HepG2 (cell line): ENCODE measurements around the gene TCFL5. TPM values are rescaled to one million over a fixed set of nuclear protein-coding genes. Genes with fewer than 3 reads are reported as not detected.
A peak's percentile ranks its signal among the peaks of the same experiment; 100 is the strongest.

ENCODE experiments used
- ARNT ChIP-seq: fragments of 450-650 bp; IDR thresholded peaks from 2 replicates; pipeline ENCODE4 v1.6.1; 2017
- DNMT1 ChIP-seq: sonication (generic); formaldehyde crosslinking; IDR thresholded peaks from 2 replicates; pipeline ENCODE4 v1.5.1; 2020; ENCODE audit warnings: mild to moderate bottlenecking, missing genetic modification reagents
- KLF13 ChIP-seq: sonication (generic); formaldehyde crosslinking; IDR thresholded peaks from 2 replicates; pipeline ENCODE4 v1.4.0; 2020; ENCODE audit warnings: mild to moderate bottlenecking, missing genetic modification reagents
- MAZ ChIP-seq, 2 experiments: sonication (generic) in 1 of 2; formaldehyde crosslinking in 1 of 2; IDR thresholded peaks; 2 replicates each; pipeline versions ENCODE4 v1.5.0 to v1.6.1; 2012 to 2020; ENCODE audit warnings: low read depth in 2 of 2, mild to moderate bottlenecking in 2 of 2, borderline replicate concordance in 1 of 2, improper control_type of control experiment in 1 of 2, low read length in 1 of 2, missing genetic modification reagents in 1 of 2, moderate library complexity in 1 of 2
- NR2F6 ChIP-seq, 2 experiments: IDR thresholded peaks; 2 replicates each; pipeline ENCODE4 v1.6.1; 2016; ENCODE audit warnings: antibody characterized with exemption in 1 of 2, mild to moderate bottlenecking in 1 of 2
- RARA ChIP-seq: IDR thresholded peaks from 2 replicates; pipeline ENCODE4 v1.6.1; 2016; ENCODE audit warnings: missing genetic modification reagents, missing compliant biosample characterization
- RFXAP ChIP-seq: sonication (generic); formaldehyde crosslinking; IDR thresholded peaks from 2 replicates; pipeline ENCODE4 v1.4.0; 2020; ENCODE audit warnings: missing genetic modification reagents, borderline replicate concordance
- SMAD1 ChIP-seq: sonication (generic); formaldehyde crosslinking; IDR thresholded peaks from 2 replicates; pipeline ENCODE4 v1.4.0; 2020; ENCODE audit warnings: missing genetic modification reagents, low read depth, mild to moderate bottlenecking, borderline replicate concordance
- TCF7L2 ChIP-seq: IDR thresholded peaks from 2 replicates; pipeline ENCODE4 v1.6.1; 2011; ENCODE audit warnings: mild to moderate bottlenecking, low read depth, low read length, moderate library complexity
- ZBTB7A ChIP-seq: sonication (generic); formaldehyde crosslinking; IDR thresholded peaks from 2 replicates; pipeline ENCODE4 v1.8.0; 2022; ENCODE audit warnings: mild to moderate bottlenecking, missing genetic modification reagents
- ZFP82 ChIP-seq: sonication (generic); formaldehyde crosslinking; IDR thresholded peaks from 2 replicates; pipeline ENCODE4 v1.5.1; 2020; ENCODE audit warnings: mild to moderate bottlenecking, missing genetic modification reagents, borderline replicate concordance
- ZNF10 ChIP-seq: sonication (generic); formaldehyde crosslinking; IDR thresholded peaks from 2 replicates; pipeline ENCODE4 v1.4.0; 2020; ENCODE audit warnings: mild to moderate bottlenecking, low read depth, missing genetic modification reagents, borderline replicate concordance
- ZNF333 ChIP-seq: sonication (generic); formaldehyde crosslinking; IDR thresholded peaks from 2 replicates; pipeline ENCODE4 v1.4.0; 2020; ENCODE audit warnings: mild to moderate bottlenecking, missing genetic modification reagents, borderline replicate concordance
- ZNF441 ChIP-seq: sonication (generic); formaldehyde crosslinking; IDR thresholded peaks from 2 replicates; pipeline ENCODE4 v1.7.0; 2021; ENCODE audit warnings: missing genetic modification reagents, borderline replicate concordance
- ZNF703 ChIP-seq: sonication (generic); formaldehyde crosslinking; IDR thresholded peaks from 2 replicates; pipeline ENCODE4 v1.5.1; 2020; ENCODE audit warnings: missing genetic modification reagents, mild to moderate bottlenecking, moderate library complexity, borderline replicate concordance
- polyA plus RNA-seq, 8 experiments: library from polyadenylated mRNA; depleted of rRNA in 3 of 8; stranded (reverse) in 7 of 8; unstranded in 1 of 8; fragments of >200 nt; fragmentation: Illumina TruSeq in 4 of 8; extraction: Trizol in 4 of 8; gene quantifications; 2 replicates each; pipeline versions ENCODE4 v1.2.1 to v1.2.3, GENCODE V29; 2011 to 2016; ENCODE audit warnings: low read depth in 4 of 8, missing spikeins in 1 of 8, mixed read lengths in 1 of 8; ENCODE audit not compliant: insufficient read depth in 1 of 8
- total RNA-seq, 5 experiments: library from RNA; depleted of rRNA; stranded (reverse); fragments of >200 nt; fragmentation: Illumina TruSeq; extraction: Trizol; gene quantifications; 2 replicates each; pipeline ENCODE4 v1.2.3, GENCODE V29; 2016; ENCODE audit warnings: low read depth in 1 of 5
- TF ChIP-seq, protein P1 (sequence below): sonication (generic); formaldehyde crosslinking; IDR thresholded peaks from 2 replicates; pipeline ENCODE4 v1.5.1; 2020; ENCODE audit warnings: mild to moderate bottlenecking, missing genetic modification reagents, borderline replicate concordance
- TF ChIP-seq, protein P2 (sequence below): sonication (generic); formaldehyde crosslinking; IDR thresholded peaks from 2 replicates; pipeline ENCODE4 v1.4.0; 2020; ENCODE audit warnings: mild to moderate bottlenecking, missing genetic modification reagents, borderline replicate concordance
- TF ChIP-seq, protein P3 (sequence below): sonication (generic); formaldehyde crosslinking; IDR thresholded peaks from 2 replicates; pipeline ENCODE4 v1.8.0; 2023; ENCODE audit warnings: mild to moderate bottlenecking, missing genetic modification reagents

The TCFL5 gene
- total and polyA plus RNA-seq, 2 of the 13 experiments (the other 11 are each of a cell fraction or from before 2014, with no cell fraction given) = 14.8 to 20.0 TPM

DNA sequence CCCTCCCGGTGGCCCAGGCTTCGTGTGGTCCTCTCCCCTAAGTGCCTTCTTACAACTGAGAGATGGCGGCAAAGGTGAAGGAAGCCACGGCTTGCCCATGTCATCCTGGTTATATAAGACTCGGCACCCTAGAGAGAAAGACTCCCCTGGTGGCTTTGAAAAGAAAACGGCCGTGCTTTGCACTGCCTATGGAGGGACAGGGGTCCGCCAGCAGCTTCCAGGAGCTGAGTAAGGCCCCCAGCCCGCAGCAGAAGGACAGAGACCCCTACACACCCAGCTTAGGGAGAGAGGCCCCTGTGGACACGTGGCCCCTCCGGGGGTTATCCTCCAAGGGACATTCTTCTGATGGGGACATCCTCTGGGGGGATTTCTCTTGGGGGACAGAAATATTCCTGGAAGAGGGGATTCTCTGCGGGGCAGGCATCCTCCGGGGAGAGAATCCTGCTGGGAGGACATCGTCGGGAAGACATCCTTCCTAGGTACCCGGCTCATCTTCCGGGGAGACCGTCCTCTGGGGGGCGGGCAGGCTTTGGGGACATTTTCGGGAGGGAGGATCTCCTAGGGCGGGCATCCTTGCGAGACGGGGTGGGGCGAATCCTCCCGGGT is 57.5 kb downstream of the TCFL5 start (continued):
- TF ChIP-seq, protein P1, sequence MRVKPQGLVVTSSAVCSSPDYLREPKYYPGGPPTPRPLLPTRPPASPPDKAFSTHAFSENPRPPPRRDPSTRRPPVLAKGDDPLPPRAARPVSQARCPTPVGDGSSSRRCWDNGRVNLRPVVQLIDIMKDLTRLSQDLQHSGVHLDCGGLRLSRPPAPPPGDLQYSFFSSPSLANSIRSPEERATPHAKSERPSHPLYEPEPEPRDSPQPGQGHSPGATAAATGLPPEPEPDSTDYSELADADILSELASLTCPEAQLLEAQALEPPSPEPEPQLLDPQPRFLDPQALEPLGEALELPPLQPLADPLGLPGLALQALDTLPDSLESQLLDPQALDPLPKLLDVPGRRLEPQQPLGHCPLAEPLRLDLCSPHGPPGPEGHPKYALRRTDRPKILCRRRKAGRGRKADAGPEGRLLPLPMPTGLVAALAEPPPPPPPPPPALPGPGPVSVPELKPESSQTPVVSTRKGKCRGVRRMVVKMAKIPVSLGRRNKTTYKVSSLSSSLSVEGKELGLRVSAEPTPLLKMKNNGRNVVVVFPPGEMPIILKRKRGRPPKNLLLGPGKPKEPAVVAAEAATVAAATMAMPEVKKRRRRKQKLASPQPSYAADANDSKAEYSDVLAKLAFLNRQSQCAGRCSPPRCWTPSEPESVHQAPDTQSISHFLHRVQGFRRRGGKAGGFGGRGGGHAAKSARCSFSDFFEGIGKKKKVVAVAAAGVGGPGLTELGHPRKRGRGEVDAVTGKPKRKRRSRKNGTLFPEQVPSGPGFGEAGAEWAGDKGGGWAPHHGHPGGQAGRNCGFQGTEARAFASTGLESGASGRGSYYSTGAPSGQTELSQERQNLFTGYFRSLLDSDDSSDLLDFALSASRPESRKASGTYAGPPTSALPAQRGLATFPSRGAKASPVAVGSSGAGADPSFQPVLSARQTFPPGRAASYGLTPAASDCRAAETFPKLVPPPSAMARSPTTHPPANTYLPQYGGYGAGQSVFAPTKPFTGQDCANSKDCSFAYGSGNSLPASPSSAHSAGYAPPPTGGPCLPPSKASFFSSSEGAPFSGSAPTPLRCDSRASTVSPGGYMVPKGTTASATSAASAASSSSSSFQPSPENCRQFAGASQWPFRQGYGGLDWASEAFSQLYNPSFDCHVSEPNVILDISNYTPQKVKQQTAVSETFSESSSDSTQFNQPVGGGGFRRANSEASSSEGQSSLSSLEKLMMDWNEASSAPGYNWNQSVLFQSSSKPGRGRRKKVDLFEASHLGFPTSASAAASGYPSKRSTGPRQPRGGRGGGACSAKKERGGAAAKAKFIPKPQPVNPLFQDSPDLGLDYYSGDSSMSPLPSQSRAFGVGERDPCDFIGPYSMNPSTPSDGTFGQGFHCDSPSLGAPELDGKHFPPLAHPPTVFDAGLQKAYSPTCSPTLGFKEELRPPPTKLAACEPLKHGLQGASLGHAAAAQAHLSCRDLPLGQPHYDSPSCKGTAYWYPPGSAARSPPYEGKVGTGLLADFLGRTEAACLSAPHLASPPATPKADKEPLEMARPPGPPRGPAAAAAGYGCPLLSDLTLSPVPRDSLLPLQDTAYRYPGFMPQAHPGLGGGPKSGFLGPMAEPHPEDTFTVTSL (CRISPR knock-in tag) = no peak
- TF ChIP-seq ZNF441 (CRISPR knock-in tag) = no peak
- TF ChIP-seq DNMT1 (CRISPR knock-in tag) = no peak
- no peak for TF ChIP-seq RFXAP (CRISPR knock-in tag)
- TF ChIP-seq, protein P2, sequence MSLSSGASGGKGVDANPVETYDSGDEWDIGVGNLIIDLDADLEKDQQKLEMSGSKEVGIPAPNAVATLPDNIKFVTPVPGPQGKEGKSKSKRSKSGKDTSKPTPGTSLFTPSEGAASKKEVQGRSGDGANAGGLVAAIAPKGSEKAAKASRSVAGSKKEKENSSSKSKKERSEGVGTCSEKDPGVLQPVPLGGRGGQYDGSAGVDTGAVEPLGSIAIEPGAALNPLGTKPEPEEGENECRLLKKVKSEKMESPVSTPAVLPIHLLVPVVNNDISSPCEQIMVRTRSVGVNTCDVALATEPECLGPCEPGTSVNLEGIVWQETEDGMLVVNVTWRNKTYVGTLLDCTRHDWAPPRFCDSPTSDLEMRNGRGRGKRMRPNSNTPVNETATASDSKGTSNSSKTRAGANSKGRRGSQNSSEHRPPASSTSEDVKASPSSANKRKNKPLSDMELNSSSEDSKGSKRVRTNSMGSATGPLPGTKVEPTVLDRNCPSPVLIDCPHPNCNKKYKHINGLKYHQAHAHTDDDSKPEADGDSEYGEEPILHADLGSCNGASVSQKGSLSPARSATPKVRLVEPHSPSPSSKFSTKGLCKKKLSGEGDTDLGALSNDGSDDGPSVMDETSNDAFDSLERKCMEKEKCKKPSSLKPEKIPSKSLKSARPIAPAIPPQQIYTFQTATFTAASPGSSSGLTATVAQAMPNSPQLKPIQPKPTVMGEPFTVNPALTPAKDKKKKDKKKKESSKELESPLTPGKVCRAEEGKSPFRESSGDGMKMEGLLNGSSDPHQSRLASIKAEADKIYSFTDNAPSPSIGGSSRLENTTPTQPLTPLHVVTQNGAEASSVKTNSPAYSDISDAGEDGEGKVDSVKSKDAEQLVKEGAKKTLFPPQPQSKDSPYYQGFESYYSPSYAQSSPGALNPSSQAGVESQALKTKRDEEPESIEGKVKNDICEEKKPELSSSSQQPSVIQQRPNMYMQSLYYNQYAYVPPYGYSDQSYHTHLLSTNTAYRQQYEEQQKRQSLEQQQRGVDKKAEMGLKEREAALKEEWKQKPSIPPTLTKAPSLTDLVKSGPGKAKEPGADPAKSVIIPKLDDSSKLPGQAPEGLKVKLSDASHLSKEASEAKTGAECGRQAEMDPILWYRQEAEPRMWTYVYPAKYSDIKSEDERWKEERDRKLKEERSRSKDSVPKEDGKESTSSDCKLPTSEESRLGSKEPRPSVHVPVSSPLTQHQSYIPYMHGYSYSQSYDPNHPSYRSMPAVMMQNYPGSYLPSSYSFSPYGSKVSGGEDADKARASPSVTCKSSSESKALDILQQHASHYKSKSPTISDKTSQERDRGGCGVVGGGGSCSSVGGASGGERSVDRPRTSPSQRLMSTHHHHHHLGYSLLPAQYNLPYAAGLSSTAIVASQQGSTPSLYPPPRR = 0 out of 2 replicates have a peak, but pooled peaks have one; percentile 9
- no peak for TF ChIP-seq NR2F6 (IDR thresholded peaks at IDR 0.05)
- TF ChIP-seq NR2F6 (CRISPR knock-in tag; IDR thresholded peaks at IDR 0.05) = no peak
- TF ChIP-seq ZFP82 = no peak
- TF ChIP-seq ARNT = no peak
- TF ChIP-seq SMAD1 = no peak
- no peak for TF ChIP-seq MAZ (IDR thresholded peaks at IDR 0.05; ENCODE audit: borderline replicate concordance, low read depth, low read length)
- TF ChIP-seq MAZ (CRISPR knock-in tag; IDR thresholded peaks at IDR 0.05; ENCODE audit: low read depth) = no peak
- no peak for TF ChIP-seq ZNF703 (CRISPR knock-in tag)
- TF ChIP-seq RARA (CRISPR knock-in tag) = no peak
- no peak for TF ChIP-seq ZNF333 (CRISPR knock-in tag)
- no peak for TF ChIP-seq KLF13 (CRISPR knock-in tag)
- no peak for TF ChIP-seq TCF7L2
- TF ChIP-seq ZBTB7A (CRISPR knock-in tag) = no peak
- TF ChIP-seq, protein P3, sequence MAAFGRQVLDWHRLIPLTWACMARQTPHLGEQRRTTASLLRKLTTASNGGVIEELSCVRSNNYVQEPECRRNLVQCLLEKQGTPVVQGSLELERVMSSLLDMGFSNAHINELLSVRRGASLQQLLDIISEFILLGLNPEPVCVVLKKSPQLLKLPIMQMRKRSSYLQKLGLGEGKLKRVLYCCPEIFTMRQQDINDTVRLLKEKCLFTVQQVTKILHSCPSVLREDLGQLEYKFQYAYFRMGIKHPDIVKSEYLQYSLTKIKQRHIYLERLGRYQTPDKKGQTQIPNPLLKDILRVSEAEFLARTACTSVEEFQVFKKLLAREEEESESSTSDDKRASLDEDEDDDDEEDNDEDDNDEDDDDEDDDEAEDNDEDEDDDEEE (CRISPR knock-in tag) = no peak
- TF ChIP-seq ZNF10 (CRISPR knock-in tag) = no peak
